NCI-H2196 treated with DMSO at 0.1 percent for 48 hours (cell line): Measurements from ENCODE around the gene ZNF683.

Source experiments
- DNase-seq: peaks from one replicate; lab custom pipeline; 2025; ENCODE audit not compliant: unreplicated experiment; lab: John Stamatoyannopoulos, UW

Gene ZNF683

DNA sequence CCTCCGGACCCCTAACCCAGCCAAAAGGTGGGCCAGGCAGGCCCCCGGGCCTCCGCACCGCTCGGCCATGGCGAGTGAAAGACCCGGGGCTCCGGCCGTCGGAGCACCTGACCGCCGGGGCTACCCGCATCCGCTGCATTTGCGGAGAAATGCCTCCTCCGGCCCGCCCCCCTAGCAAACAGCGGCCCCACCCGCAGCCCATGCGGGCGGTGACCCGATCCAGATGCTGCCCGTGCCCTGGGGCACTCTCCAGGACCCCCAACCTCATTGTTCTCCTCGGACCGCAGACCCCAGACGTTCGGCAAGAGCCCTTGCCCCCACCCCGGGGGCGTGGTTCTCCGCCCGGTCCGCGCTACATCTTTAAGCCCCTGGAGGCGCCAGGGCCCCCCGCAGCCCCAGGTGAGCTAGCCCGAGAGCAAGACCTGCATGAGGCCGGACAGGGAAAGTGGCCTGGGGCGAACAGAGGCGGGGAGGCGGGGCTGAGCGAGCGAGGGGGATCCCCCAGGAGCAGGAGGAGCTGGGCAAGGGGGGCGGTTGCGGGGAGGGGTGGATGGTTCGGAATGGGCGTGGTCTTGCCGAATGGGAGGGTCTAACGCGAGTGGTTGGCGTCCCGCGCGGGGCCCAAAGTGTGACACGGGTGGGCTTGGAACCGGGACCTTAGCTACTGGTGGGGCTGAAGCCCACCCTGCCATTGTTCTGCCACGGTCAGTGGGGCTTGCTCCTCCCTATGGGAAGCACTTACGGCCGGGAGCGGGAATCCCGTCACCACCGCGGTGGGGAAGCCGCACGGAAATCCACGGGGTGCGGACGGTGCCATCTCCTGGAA, 12.4 kb downstream of the ZNF683 start:
- no peak for DNase-seq

DNA sequence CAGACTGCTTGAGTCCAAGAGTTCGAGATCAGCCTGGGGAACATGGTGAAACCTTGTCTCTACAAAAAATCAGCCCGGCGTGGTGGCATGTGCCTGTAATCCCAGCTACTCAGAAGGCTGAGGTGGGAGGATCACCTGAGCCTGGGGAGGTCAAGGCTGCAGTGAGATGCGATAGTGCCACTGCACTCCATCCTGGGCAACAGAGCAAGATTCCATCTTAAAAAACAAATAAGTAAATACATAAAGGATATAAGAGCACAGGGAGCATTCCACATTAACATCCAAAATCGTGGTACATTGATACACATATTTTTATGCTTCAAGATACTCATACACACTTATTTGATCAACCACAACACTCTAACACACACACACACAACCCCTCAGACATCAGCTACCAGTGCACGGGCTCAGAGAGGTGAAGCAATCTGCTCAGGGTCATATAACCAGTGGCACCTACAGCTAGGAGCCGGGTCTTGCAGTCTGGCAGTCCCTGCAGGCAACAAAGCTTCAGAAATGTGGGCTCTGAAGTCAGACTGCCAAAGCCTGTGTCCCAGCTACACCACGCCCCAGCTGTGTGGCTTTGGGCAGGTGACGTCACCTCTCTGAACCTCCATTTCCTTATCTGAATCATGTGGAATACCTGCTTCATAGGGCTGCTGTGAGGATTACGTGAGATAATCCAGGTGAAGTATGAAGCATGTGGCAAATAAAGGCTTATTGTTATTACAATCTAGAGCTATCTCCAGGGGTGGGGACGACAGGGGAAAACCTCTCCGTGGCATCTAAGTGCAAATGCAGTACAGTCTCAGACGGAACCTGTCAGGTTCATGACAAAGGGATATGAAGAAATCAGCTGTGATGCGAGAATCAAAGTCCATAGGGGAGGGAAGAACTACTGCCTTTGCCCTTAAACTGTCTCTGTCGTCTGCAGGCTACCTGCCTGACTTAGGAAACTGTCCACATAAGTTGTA, 13.9 kb downstream of the ZNF683 start:
- no peak for DNase-seq

DNA sequence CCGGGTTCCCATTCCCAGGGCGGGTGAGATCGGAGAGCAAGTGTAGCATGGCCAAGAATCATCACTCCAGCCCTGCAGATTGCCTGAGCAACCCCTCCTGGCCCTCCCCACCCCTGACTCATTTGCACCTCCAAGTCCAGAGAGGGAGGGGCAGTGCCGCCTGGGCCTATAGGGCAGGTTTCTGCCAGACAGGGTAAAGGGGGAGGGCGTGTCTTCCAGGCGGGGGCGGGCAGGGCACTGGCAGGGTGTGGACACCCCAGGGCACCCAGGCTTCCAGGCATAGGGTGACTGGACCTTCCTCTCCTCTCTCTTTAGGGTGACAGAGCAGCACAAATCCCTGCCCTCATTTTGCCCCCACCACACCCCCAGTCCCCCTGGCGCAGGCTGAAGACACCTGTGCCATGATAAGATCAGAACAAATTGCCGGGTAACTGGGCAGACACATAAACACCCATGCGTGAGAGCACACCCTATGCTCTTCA, 15.4 kb downstream of the ZNF683 start:
- DNase-seq = no peak

DNA sequence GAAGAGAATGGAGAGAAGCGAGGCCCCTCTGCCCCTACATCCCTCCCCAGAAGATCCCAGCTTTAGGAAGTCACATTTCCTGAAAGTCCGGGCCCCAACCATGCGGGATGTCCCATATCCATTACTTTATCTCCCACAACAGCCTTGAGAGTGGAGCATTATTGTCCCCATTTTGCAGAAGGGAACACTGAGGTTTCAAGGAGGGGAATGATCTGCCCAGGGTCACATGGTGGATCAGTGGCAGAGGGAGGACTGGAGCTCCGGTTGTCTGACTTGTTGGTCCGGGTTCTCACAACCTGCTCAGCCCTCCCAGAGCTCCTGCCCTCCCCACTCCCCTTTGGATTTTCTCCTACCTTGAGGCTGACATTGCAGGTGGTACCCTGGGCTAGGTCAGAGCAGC, 16.4 kb downstream of the ZNF683 start:
- no peak for DNase-seq

DNA sequence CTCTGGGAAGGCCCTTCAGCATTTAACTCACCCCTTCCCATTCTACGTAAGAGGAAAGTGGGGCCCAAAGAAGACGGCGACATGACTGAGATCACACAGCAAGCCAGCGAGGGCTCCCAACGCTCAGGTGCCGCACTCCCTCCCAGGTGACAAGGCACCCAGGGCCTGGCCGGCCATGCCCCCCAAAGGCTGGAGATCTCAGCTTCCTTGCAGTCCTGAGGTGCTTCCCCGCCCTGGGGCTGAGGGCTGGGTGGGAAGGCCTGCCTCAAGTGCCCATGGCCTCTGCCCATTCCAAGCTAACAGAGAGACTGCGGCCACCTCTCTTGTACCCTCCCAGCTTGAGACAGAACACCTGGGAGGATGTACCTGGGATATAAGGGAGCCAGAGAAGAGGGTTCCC, 17.6 kb downstream of the ZNF683 start:
- DNase-seq = no peak

DNA sequence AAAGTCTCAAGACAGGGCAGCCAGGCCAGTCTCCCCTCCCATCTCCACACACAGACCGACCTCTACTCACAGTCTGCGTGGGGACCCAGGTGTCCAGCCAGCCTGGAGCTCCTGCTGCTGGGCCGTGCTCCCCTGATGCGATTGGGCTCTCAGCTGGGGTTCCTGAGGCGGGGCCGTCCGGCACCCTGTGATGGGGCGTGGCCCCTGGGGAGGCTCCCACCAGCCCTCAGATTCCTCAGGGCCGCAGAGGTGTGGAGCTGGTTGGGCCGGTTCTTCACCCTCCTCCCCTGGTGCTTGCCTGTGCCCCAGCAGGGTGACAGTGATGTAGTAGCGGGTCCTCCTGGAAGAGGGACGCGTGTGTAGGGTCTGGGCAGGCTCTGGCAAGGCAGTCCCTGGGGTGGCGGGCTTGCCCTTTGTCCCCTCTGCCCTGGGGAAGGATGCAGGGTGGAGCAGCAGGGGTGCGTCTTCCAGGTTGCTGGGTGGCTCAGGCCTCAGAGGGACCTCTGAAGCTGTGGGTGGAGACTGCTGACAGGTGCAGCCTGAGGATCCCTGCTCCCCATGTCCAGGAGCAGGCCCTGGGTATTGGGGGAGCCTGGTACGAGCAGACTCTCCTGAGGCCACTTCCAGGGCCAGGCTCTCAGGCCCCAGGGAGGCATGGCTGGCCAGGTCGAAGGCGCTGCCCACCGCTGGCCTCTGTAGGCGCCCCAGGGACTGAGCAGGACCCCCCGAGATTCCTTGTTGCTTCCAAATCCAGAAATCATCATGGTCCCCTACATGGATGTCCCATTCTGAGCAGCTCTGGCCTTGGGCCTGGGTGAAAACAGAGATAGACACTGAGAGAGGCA, 18.4 kb downstream of the ZNF683 start, which contains the start of gene CRYBG2:
Gene CRYBG2, minus strand, starts transcription at position 155 of the 845 bp plus-strand sequence. CDS start 7,473 bp downstream, outside the sequence.
- no peak for DNase-seq

DNA sequence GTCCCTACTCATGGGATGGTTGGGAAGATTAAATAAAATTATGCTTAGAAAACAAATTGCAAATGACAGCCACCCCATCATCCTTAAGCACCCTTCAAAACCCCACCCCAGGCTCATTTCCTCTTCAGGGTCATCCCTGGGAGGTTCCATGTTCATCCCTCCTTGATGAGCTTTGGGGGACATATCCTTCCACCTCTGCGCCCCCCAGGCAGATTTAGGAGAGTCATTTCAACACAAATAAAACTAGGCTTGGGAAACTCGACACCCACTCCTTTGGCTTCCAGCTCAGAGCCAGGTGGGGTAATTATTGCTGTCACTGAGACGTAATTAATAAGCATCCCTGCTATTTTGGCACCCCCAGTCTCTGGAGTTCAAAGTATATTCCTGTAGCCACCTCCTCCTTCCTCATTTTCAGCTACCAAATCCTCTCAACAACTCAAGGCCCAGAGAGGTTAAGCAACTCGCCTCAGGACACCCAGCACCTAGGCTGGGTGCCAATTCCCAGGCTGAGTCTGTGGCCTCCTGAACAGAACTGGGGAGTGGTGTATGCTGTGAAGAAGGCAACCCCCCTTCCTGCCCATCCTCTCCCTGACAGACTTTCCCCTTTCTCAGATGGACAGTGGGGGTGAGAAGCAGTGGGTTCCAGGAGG, 19.2 kb downstream of the ZNF683 start:
- DNase-seq = no peak

DNA sequence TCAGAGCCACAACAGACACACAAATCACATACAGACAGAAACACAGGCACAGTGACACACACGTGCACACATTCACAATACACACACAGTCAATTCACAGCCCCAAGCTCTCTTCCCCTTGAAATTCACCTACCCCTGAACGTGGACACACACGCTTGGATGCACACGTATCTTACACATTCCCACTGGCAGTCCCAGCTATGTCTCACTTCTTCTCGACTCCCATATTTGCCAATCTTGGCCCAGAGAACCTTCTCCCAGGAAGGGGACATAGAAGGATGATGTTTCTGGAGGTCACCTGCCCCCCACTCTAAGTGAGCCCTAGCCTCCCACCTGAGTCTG, 20.2 kb downstream of the ZNF683 start:
- DNase-seq = no peak

DNA sequence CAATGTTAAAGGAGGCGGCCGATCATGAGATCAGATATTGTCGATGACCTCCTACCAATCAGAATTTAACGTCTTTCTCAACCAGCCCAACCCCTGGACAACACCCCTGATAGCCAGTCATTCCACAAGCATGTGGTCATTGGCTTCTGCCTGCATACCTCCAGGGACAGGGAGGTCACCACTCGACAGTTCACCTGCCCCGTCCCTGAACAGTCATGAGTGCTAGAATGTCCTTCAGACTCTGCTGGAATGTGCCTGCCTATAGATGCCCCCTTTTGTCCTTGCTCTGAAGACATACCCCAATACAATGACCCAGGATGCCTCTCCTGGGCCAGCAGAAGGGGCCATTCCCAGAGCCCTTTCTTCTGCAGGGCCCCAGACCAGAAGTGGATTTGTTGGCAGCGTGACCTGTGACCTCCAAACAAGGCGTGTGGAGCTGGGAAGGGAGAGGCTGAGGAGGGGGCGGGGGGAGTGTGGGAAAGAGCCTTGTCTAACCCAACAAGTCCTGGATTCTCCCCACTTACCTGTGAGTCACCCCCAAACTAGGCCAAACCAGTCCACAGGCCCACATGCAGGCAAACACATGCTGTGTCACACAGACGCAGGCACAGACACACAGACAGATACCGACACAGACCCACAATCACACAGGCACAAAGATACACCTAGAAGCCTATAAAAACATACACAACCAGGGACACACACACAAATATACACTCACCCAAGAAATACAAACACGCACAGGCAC, 20.8 kb downstream of the ZNF683 start:
- no peak for DNase-seq

DNA sequence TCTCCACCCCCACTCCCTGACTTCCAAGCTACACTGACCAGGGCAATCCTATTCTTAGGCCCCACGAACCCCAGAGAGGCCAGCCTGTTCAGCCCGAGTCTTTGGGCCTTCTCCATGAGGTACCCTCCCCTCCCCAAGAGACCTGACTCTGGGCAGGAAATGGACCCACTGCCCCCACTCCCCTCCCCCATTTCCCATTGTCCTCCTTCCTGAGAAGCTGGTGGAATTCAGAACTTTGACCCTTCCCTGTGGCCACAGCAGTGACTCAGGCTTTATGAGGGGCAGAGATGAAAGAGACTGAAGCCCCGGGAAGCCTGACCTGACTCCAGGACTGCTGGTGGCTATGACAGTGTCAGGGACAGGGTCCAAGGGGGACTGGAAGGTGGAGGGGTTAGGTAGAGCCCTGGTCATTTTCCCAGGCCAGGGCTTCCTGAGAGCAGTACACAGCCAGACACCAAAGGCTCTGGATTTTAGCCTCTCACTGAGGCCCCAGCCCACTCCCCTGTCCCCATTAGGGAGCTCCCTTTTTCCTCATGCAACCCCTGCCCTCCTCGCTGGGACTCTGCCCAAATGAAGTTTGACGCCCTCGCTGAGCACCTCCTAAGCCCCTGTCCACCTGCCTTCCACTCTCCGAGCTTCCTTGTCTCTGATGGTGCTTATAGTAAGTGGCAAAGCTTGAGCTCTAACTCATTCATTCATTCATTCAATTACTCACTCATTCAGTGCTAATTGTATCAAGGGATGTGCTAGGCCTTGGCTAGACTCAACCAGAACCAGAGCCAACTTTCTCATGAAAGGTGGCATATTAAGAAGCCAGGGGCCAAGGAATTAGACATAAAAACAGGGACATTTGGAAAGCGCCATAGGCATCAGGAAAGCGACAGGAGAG, 21.6 kb downstream of the ZNF683 start:
- DNase-seq = no peak

DNA sequence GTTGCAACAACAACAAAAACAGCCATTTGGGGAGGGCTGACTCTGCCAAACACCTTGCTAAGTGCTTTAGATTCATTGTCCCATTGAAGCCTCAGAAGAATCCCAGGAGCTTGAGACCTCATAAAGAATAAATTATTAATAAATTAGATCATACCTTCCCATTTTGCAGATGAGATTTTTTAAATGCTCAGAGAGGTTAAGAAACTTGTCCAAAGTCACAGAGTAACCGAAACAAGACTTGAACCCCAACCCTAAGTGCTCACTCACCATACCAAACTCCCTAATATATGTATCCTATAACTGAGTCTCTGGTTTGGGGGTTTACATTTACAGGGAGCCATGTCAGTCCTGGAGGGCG, 22.2 kb downstream of the ZNF683 start:
- DNase-seq = no peak

DNA sequence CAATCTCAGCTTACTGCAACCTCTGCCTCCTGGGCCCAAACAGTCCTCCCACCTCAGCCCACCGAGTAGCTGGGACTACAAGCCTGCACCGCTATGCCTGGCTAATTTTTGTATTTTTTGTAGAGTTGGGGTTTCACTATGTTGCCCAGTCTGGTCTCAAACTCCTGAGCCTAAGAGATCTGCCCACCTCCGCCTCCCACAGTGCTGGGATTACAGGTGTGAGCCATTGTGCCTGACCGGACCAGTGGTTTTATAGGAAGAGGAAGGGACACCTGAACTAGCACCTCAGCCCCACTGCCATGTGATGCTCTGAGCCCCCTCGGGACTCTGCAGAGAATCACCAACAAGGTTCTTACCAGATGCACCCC, 22.7 kb downstream of the ZNF683 start:
- no peak for DNase-seq

DNA sequence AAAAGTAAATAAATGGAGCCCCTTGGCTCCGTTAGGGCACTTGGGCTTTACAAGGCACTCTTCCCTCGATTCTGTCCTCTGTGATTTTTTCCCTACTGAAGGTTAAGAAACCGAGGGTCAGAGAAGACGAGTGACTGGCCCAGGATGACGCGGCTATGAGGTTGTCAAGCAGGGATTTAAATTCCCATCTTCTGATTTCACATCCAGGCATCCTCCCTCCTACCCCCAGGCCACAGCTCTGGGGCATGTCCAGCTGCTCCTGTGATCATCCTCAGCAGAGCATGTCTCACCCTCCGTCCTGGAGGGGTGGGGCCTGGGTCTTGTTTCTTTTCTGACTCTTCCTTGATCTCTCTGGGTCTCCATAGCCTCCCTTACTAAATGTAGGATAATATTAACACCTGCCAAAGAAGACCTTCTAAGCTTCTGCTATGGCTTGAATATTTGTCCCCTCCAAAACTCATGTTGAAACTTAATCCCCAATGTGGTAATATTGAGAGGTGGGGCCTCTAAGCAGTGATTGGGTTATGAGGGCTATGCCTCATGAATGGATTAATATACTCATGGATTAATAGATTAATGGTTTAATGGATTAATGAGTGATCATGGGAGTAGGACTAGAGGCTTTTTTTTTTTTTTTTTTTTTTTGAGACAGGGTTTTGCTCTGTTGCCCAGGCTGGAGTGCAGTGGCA, 23.2 kb downstream of the ZNF683 start:
- no peak for DNase-seq

DNA sequence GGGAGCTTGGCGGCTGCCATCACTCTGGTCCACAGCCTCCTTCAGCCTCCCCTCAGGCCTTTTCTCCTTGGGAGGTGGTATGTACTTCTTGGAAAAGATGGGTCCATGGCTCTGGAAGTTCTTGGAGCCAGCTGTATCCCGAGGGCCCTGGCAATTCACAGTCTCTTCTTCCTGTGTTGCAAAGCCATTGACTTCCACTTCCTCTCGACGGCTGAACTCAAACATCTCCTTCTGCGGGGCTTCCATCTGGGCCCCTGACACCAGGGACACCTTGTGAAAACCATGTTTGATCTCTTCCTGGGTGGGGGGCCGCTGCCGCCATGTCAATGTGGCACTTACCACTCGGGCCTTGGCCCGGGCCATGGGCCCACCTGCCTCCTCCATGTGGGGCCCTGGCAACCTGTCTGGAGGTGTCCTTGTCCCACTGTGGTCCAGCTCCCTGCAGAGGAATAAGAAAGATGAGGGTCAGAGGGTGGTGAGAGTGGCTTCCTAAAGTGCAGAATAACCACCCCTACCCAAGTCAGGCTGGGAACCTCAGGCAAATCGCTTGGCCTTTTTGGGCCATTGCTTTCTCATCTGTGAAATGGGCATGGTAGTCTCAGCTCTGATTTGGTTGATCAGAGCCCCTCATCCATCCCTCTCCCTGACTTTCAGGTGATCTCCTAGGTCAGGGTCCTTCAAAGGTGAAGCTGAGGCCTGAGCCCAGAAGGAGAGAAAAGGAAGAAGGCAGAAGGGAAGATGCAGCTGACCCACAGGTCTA, 26.1 kb downstream of the ZNF683 start:
- DNase-seq = no peak

DNA sequence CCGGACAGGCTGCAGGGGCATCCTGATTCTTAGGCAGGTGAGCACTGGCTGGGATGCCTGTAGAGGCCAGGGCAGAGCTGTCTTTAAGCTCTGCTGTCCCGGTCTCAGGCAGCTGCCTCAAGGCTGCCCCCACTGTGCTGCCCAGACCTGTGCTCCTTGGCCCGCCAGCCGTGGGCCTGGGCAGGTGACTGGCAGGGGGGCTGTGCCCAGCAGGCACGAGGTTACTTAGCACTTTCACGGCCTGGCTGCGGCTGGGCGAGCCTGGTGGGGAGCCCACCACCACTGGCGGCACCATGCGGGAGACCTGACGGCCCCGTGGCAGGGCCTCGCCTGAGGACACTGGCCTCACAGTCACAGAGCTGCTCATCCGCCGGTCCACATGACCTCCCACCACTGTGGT, 26.8 kb downstream of the ZNF683 start:
- no peak for DNase-seq

DNA sequence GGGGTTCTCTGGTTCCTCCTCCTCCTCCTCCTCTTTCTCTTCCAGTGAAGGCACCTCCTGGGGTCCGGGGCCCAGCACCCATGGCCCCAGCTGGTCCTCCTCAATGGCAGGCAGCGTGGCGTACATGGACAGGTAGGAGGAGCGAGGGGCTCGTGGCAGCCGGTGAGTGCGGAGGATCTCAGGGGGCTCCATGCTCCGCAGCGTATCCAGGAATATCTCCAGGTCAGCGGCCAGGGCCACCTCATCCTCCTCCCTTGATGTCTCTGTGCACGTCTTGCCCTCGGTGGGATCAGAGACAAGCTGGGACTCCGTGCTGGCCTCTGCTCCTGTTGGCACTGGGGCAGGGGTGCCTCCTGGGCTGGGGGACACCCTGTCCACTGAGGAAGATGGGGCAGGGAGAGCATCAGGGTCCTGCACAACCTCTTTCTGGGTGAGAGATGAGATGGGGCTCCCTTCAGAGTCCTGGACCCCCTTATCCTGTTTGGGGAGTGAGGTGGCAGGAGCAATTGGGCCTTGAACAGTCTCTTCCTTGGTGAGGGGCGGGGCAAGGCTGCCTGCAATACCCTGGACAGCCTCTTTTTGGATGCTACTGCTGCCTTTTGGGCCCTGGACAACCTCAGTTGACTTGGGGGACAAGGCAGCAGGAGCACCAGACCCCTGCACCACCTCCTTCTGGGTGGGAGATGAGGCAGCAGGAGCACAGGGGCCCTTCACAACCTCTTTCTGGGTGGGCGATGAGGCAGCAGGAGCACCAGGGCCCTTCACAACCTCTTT, 28.2 kb downstream of the ZNF683 start:
- no peak for DNase-seq

DNA sequence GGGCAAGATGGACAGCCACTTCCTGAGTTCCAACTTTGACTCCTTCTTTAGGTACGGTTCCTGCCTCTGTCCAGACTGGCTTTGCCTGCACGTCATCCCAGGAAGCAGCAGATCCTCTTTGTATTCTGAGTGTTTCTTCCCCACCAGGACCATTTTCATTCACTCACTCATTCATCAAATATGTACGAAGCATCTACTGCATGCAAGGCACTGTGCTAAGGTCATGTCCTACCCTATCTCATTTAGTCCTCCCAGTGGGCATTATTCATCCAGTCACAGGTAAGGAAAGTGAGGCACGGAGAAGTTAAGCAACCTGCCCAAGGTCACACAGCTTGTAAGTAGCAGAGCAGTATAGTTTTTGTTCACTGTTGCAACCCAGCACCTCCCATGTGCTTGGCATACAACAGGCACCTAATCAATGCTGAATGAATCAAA, 32.5 kb downstream of the ZNF683 start:
- no peak for DNase-seq
